Measurements from ENCODE around the gene MBLAC1.

The MBLAC1 gene

DNA sequence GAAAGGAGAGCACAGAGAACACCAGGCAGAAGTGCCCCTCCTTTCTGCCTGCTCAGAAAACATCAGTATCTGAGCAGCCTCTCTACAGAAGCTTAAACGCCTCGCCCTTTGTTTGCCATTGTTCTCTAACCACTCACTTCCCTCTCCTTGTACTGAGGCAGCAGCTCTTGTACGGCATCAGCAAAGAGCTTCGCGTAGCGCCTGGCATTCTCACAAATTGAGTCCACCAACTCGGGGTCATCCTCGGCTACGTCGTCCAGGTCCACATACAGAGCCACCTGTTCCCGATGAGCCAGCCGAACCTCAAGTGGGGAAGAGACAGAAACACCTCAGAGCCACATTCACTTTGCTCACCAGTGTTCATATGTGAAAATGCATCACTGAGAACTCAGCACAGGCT lies 27.3 kb upstream of the MBLAC1 start:
- H3K4me3 ChIP-seq (ENCODE audit: low read depth, low read length) = peak overlapping the region; percentile 93
- TF ChIP-seq CTCF (IDR thresholded peaks at IDR 0.05; ENCODE audit: low read depth, low read length, missing control alignments) = no peak
- DNase-seq (ENCODE audit: low read depth) = no peak

GRCh38 chr7:100100420-100101015 lies 26.2 kb upstream of the MBLAC1 start:
- TF ChIP-seq CTCF (IDR thresholded peaks at IDR 0.05; ENCODE audit: low read depth, low read length, missing control alignments) = no peak
- peak overlapping the region; percentile 93 for H3K4me3 ChIP-seq (ENCODE audit: low read depth, low read length)
- peak; percentile 80 for DNase-seq (ENCODE audit: low read depth)

GRCh38 chr7:100101016-100101862 lies 25.5 kb upstream of the MBLAC1 start, which contains the start of the genes AP4M1 and MCM7:
Gene AP4M1, plus strand, starts transcription at chr7:100101643. Its CDS starts 72 bp downstream, at chr7:100101715.
Gene MCM7, minus strand, starts transcription at chr7:100101397. Its CDS starts 103 bp downstream, at chr7:100101294.
- H3K4me3 ChIP-seq (ENCODE audit: low read depth, low read length) = peak within 1 kb of the TSS; percentile 93
- DNase-seq (ENCODE audit: low read depth) = peak; percentile 95
- TF ChIP-seq CTCF (IDR thresholded peaks at IDR 0.05; ENCODE audit: low read depth, low read length, missing control alignments) = no peak

GRCh38 chr7:100102950-100103840 lies 23.6 kb upstream of the MBLAC1 start:
- no peak overlapping the region for H3K4me3 ChIP-seq (ENCODE audit: low read depth, low read length)
- no peak for DNase-seq (ENCODE audit: low read depth)
- no peak for TF ChIP-seq CTCF (IDR thresholded peaks at IDR 0.05; ENCODE audit: low read depth, low read length, missing control alignments)

DNA sequence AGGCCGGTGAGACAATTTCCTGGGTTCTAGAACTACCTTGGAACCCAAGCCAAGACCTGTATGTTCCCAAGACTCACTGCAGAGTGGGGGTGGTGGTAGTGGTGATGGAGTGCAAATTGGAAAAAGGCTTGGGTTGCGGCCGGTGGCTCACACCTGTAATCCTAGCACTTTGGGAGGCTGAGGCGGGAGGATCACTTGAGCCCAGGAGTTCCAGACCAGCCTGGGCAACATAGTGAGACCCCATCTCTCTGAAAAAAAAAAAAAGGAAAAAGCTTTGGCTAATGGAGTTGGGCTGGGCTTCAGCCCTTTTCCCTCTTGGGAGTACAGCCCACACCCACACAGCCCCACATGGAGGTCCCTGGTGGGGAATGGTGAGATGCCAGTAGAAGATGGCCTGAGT lies 21.2 kb upstream of the MBLAC1 start:
- no peak for TF ChIP-seq CTCF (IDR thresholded peaks at IDR 0.05; ENCODE audit: low read depth, low read length, missing control alignments)
- no peak for DNase-seq (ENCODE audit: low read depth)
- H3K4me3 ChIP-seq (ENCODE audit: low read depth, low read length) = no peak overlapping the region

DNA sequence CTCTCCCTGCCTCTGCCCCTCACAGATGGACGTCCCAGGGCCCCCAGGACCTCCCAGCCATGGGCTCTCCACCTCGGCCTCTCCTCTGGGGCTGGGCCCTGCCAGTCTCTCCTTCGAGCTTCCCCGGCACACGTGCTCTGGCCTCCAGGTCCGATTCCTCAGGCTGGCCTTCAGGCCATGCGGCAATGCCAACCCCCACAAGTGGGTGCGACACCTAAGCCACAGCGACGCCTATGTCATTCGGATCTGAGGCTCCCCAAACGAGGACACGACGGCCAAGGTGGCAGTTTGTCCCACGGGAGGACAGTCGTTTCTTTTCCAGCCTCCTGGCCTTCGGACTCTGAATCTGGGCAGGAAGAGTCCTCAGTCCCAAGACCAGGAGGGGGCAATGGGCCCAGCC lies 20.1 kb upstream of the MBLAC1 start:
- no peak for TF ChIP-seq CTCF (IDR thresholded peaks at IDR 0.05; ENCODE audit: low read depth, low read length, missing control alignments)
- H3K4me3 ChIP-seq (ENCODE audit: low read depth, low read length) = no peak overlapping the region
- DNase-seq (ENCODE audit: low read depth) = no peak
